HUDEP-2 (cell line): Measurements from ENCODE around the gene RHBDF2.

ENCODE experiments used
- DNase-seq, 76 experiments: peaks; one replicate each; lab custom pipeline; 2025; ENCODE audit not compliant: unreplicated experiment in 76 of 76; lab: John Stamatoyannopoulos, UW

Gene RHBDF2

GRCh38 chr17:76501018-76501826, at the start of gene RHBDF2:
Gene RHBDF2, minus strand, starts transcription at chr17:76501423. Its CDS starts 19,899 bp downstream, at chr17:76481524.
- peak in 74 of 76 experiments; percentile 21 to 98 (median 84) for DNase-seq

- DNase-seq = no peak
Observed at GRCh38 chr17:76549539-76549938, 48.3 kb upstream of the RHBDF2 start.

GRCh38 chr17:76549215-76549518, 47.9 kb upstream of the RHBDF2 start:
- no peak for DNase-seq

GRCh38 chr17:76548378-76549214, 47.4 kb upstream of the RHBDF2 start:
- no peak for DNase-seq

- no peak for DNase-seq
Observed at GRCh38 chr17:76547642-76548202, 46.5 kb upstream of the RHBDF2 start.

GRCh38 chr17:76547183-76547641, 46.0 kb upstream of the RHBDF2 start:
- DNase-seq = peak in 50 of 76 experiments; percentile 3 to 72 (median 45)

GRCh38 chr17:76546556-76547182, 45.4 kb upstream of the RHBDF2 start:
- no peak for DNase-seq

GRCh38 chr17:76545918-76546555, 44.8 kb upstream of the RHBDF2 start:
- DNase-seq = no peak

GRCh38 chr17:76544546-76545365, 43.5 kb upstream of the RHBDF2 start:
- no peak for DNase-seq

- DNase-seq = no peak
Observed at GRCh38 chr17:76543826-76544545, 42.8 kb upstream of the RHBDF2 start.

GRCh38 chr17:76543482-76543825, 42.2 kb upstream of the RHBDF2 start:
- DNase-seq = no peak

GRCh38 chr17:76542984-76543383, 41.8 kb upstream of the RHBDF2 start:
- DNase-seq = no peak

GRCh38 chr17:76542566-76542971, 41.3 kb upstream of the RHBDF2 start:
- no peak for DNase-seq

- DNase-seq = no peak
Observed at GRCh38 chr17:76541739-76542454, 40.7 kb upstream of the RHBDF2 start.

GRCh38 chr17:76540381-76541300, 39.4 kb upstream of the RHBDF2 start:
- DNase-seq = peak in 66 of 76 experiments; percentile 8 to 91 (median 58)

GRCh38 chr17:76539631-76540271, 38.5 kb upstream of the RHBDF2 start, which contains the start of gene PRCD:
Gene PRCD, plus strand, starts transcription at chr17:76540044. Its CDS starts 98 bp downstream, at chr17:76540142.
- DNase-seq = peak in 3 of 76 experiments; percentile 3 to 14 (median 5)
